HEK293 (cell line): ENCODE data around the gene EPN1.

ENCODE experiments used
- CTCF ChIA-PET: fragments of 350-600 bp; formaldehyde crosslinking; extraction: SDS; loops from one replicate; lab custom pipeline; 2021; ENCODE audit warnings: antibody characterized with exemption; lab: Yijun Ruan, JAX
- POLR2A ChIA-PET: fragments of 300-600 bp; formaldehyde crosslinking; extraction: SDS; loops from one replicate; lab custom pipeline; 2020; ENCODE audit warnings: antibody characterized with exemption, inconsistent platforms; lab: Yijun Ruan, JAX
- H3K27ac ChIP-seq: fragments of 200-500 bp; sonication (Bioruptor generic); 2 replicates; pipeline ENCODE4 v1.5.1; 2014; ENCODE audit warnings: low read depth, low read length, control low read depth, inconsistent platforms; ENCODE audit errors: extremely low read depth
- H3K36me3 ChIP-seq, 2 experiments: fragments of 200-500 bp in 1 of 2; sonication (Bioruptor generic) in 1 of 2; 1 replicate in 1 of 2; 2 replicates in 1 of 2; pipeline ENCODE4 v1.5.1; 2014 to 2017; ENCODE audit warnings: inconsistent platforms in 2 of 2, low read length in 2 of 2; ENCODE audit not compliant: control insufficient read depth in 2 of 2, insufficient read depth in 1 of 2
- H3K4me1 ChIP-seq: fragments of 200-500 bp; sonication (Bioruptor generic); 2 replicates; pipeline ENCODE4 v1.5.1; 2014; ENCODE audit warnings: mild to moderate bottlenecking, low read length, inconsistent platforms; ENCODE audit not compliant: control insufficient read depth, insufficient read depth
- H3K4me3 ChIP-seq: 2 replicates; pipeline ENCODE4 v1.5.1; 2011; ENCODE audit warnings: low read depth, mild to moderate bottlenecking, control low read depth, low read length, moderate library complexity
- H3K9me3 ChIP-seq: fragments of 200-500 bp; sonication (Bioruptor generic); 2 replicates; pipeline ENCODE4 v1.5.1; 2014; ENCODE audit warnings: low read depth, low read length, inconsistent platforms; ENCODE audit not compliant: control insufficient read depth, insufficient read depth
- KLF1 ChIP-seq: fragments of 450-650 bp; formaldehyde crosslinking; IDR thresholded peaks from 2 replicates; pipeline ENCODE4 v1.5.1; 2016; ENCODE audit warnings: missing biosample characterization, missing genetic modification characterization
- ZEB2 ChIP-seq: fragments of 450-650 bp; formaldehyde crosslinking; IDR thresholded peaks from 2 replicates; pipeline ENCODE4 v1.5.1; 2016; ENCODE audit warnings: missing biosample characterization, missing genetic modification characterization
- ZNF211 ChIP-seq: fragments of 450-650 bp; formaldehyde crosslinking; IDR thresholded peaks from 2 replicates; pipeline ENCODE4 v1.5.1; 2016; ENCODE audit warnings: low read depth, missing biosample characterization, missing genetic modification characterization
- ZNF324 ChIP-seq: fragments of 450-650 bp; formaldehyde crosslinking; IDR thresholded peaks from 2 replicates; pipeline ENCODE4 v1.5.1; 2016; ENCODE audit warnings: missing biosample characterization, missing genetic modification characterization
- ZNF544 ChIP-seq: fragments of 450-650 bp; formaldehyde crosslinking; IDR thresholded peaks from 2 replicates; pipeline ENCODE4 v1.5.0; 2017; ENCODE audit warnings: missing biosample characterization, missing genetic modification characterization
- ZNF548 ChIP-seq: fragments of 450-650 bp; formaldehyde crosslinking; IDR thresholded peaks from 2 replicates; pipeline ENCODE4 v1.5.1; 2016; ENCODE audit warnings: missing biosample characterization, missing genetic modification characterization
- ZNF624 ChIP-seq: fragments of 450-650 bp; formaldehyde crosslinking; IDR thresholded peaks from 2 replicates; pipeline ENCODE4 v1.5.1; 2017; ENCODE audit warnings: missing biosample characterization, missing genetic modification characterization
- ZNF791 ChIP-seq: fragments of 450-650 bp; formaldehyde crosslinking; IDR thresholded peaks from 2 replicates; pipeline ENCODE4 v1.5.1; 2016; ENCODE audit warnings: missing biosample characterization, missing genetic modification characterization
- ZXDB ChIP-seq: fragments of 450-650 bp; formaldehyde crosslinking; IDR thresholded peaks from 2 replicates; pipeline ENCODE4 v1.5.1; 2016; ENCODE audit warnings: missing biosample characterization, missing genetic modification characterization
- TF ChIP-seq, protein P1 (sequence below): fragments of 450-650 bp; formaldehyde crosslinking; IDR thresholded peaks from 2 replicates; pipeline ENCODE4 v1.5.1; 2016; ENCODE audit warnings: missing biosample characterization, missing genetic modification characterization
- TF ChIP-seq, protein P2 (sequence below): IDR thresholded peaks from 2 replicates; pipeline ENCODE4 v1.6.1; 2011; ENCODE audit warnings: mild to moderate bottlenecking, low read depth, low read length, borderline replicate concordance
- TF ChIP-seq, protein P3 (sequence below): fragments of 450-650 bp; formaldehyde crosslinking; IDR thresholded peaks from 2 replicates; pipeline ENCODE4 v1.5.1; 2016; ENCODE audit warnings: missing biosample characterization, missing genetic modification characterization

Gene EPN1

DNA sequence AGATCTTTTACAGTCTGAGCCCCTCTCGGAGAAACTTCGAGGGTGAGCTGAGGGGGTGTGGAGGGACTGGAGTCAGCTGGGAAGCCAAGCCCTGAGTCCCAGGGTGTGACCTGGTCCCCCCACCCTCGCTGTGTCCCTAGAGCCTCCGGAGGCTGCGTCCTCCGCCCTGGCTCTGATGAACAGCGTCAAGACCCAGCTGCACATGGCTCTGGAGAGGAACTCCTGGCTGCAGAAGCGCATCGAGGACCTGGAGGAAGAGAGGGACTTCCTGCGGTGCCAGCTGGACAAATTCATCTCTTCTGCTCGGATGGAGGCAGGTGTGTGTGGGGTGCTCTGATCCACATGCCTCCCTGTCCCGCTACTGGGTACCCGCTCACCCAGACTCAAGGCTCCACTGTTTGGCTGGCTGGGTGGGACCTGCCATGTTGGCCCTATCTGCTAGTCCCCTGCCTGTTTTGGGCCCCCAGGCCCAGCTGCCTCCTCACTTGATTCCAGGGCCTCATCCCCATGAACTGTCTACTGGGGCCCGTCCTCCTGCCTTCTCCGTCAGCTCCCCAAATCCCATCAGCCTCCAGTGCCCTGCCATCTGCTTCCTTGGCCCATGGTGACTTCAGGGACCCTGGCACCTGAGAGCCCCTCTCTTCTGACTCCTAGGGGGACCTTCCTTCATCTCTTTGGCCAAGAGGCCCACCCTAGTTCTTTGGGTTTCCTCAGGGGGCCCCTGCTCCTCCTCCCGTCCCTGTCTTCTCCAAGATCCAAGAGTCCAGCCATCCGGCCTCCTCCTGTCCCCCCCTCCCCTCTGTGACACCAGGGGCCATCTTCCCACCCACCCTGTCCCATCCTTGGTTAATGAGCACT is 25.5 kb upstream of the EPN1 start:
- Histone ChIP-seq H3K9me3 (no peaks in the 10 kb centered on the region), H3K4me1 (peaks cover 9% of the 10 kb centered on the region), H3K4me3 (no peak overlapping the region; the same call in 1 of the 2 replicates), H3K36me3 (peaks cover 10 to 44% of the 10 kb centered on the region in 2 experiments; a peak in 2 of 3 replicates), H3K27ac (peak overlapping the region; percentile 93)
- POLR2A ChIA-PET, result interaction anchor here (1.5 kb wide), 1 partner anchor 22 kb away, joined by 3 read pairs; no protein-coding TSS in a partner anchor
- CTCF ChIA-PET, result interaction anchor here (0.6 to 1.7 kb wide), 7 partner anchors 13 to 506 kb away, joined by 3 to 7 read pairs (median 3); partner anchors contain the start of gene ZNF784
- TF ChIP-seq KLF1 (peak; percentile 60; the same call in 1 of the 2 replicates), ZNF324 (tag by site-specific recombination) (no peak)
- TF ChIP-seq, protein P1, sequence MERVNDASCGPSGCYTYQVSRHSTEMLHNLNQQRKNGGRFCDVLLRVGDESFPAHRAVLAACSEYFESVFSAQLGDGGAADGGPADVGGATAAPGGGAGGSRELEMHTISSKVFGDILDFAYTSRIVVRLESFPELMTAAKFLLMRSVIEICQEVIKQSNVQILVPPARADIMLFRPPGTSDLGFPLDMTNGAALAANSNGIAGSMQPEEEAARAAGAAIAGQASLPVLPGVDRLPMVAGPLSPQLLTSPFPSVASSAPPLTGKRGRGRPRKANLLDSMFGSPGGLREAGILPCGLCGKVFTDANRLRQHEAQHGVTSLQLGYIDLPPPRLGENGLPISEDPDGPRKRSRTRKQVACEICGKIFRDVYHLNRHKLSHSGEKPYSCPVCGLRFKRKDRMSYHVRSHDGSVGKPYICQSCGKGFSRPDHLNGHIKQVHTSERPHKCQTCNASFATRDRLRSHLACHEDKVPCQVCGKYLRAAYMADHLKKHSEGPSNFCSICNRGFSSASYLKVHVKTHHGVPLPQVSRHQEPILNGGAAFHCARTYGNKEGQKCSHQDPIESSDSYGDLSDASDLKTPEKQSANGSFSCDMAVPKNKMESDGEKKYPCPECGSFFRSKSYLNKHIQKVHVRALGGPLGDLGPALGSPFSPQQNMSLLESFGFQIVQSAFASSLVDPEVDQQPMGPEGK (tag by site-specific recombination), result peak; percentile 14; the same call in 1 of the 2 replicates

DNA sequence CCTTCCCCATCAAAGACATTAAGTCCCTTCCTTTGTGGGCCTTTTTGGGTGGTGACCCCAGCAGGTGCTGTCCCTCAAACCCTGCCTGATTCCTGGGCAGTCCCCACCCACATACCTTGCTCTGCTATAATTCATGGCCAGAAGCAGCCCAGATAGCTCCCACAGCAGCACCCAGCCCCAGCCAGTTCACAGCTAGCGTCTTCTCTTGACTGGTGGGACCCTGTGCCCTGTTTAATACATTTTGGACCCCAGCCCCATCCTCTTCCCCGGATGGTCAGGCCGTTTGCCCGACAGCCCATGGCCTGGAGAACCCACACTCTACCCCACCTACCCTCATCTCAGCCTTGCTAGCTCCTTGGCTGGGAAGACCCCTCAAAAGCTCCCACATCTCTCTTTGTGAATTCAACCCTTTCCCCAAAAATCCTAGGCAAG is 24.9 kb upstream of the EPN1 start:
- Histone ChIP-seq H3K4me1 (peaks cover 8% of the 10 kb centered on the region; the same call in 1 of the 2 replicates), H3K4me3 (no peak overlapping the region), H3K27ac (no peak overlapping the region), H3K9me3 (no peaks in the 10 kb centered on the region), H3K36me3 (peaks cover 9 to 37% of the 10 kb centered on the region in 2 experiments; a peak in 2 of 3 replicates)
- ChIA-PET CTCF (interaction anchor here (1.7 kb wide), 1 partner anchor 21 kb away, joined by 7 read pairs; no protein-coding TSS in a partner anchor), POLR2A (no interaction called here)
- TF ChIP-seq ZNF624 (tag by site-specific recombination), result no peak
- TF ChIP-seq ZXDB (tag by site-specific recombination), result no peak
- TF ChIP-seq ZNF544 (tag by site-specific recombination), result no peak
- TF ChIP-seq KLF1, result no peak
- TF ChIP-seq, protein P2, sequence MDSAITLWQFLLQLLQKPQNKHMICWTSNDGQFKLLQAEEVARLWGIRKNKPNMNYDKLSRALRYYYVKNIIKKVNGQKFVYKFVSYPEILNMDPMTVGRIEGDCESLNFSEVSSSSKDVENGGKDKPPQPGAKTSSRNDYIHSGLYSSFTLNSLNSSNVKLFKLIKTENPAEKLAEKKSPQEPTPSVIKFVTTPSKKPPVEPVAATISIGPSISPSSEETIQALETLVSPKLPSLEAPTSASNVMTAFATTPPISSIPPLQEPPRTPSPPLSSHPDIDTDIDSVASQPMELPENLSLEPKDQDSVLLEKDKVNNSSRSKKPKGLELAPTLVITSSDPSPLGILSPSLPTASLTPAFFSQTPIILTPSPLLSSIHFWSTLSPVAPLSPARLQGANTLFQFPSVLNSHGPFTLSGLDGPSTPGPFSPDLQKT, result no peak
- TF ChIP-seq ZNF791, result no peak
- no peak for TF ChIP-seq ZNF211
- TF ChIP-seq ZNF548 (tag by site-specific recombination), result no peak

DNA sequence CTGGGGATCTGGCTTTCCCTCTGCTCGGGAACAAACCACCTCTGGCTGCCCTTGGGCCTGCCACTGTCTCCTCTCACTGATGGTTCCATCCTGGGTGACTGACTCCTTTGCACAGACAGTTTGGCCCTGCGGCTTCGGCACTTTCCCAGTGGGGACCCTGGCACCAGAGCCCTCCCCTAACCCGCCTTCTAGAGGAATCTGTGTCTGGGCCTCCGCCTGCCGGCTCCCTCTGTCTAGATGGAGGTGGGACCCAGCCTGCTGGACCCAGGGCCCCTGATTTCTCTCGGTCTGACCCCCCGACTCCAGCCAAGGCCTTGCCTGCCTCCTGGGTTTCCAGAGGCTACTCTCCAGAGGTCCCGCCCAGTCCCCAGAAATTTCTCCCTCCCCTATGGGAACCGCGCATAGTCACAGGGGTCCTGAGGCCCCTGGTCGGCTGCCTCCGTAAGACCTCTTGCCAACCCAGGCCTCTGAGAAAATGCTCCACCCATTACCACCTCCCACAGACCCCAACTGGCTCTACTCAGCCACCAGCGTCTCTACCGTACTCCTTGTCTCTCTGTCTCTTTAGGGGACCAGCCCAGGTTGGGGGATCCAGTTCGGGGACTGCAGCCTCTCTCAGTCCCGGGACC is 24.3 kb upstream of the EPN1 start:
- Histone ChIP-seq H3K9me3 (no peaks in the 10 kb centered on the region), H3K4me1 (peaks cover 8% of the 10 kb centered on the region; the same call in 1 of the 2 replicates), H3K4me3 (no peak overlapping the region), H3K36me3 (peaks cover 3 to 34% of the 10 kb centered on the region in 2 experiments; a peak in 2 of 3 replicates), H3K27ac (no peak overlapping the region)
- TF ChIP-seq, protein P3, sequence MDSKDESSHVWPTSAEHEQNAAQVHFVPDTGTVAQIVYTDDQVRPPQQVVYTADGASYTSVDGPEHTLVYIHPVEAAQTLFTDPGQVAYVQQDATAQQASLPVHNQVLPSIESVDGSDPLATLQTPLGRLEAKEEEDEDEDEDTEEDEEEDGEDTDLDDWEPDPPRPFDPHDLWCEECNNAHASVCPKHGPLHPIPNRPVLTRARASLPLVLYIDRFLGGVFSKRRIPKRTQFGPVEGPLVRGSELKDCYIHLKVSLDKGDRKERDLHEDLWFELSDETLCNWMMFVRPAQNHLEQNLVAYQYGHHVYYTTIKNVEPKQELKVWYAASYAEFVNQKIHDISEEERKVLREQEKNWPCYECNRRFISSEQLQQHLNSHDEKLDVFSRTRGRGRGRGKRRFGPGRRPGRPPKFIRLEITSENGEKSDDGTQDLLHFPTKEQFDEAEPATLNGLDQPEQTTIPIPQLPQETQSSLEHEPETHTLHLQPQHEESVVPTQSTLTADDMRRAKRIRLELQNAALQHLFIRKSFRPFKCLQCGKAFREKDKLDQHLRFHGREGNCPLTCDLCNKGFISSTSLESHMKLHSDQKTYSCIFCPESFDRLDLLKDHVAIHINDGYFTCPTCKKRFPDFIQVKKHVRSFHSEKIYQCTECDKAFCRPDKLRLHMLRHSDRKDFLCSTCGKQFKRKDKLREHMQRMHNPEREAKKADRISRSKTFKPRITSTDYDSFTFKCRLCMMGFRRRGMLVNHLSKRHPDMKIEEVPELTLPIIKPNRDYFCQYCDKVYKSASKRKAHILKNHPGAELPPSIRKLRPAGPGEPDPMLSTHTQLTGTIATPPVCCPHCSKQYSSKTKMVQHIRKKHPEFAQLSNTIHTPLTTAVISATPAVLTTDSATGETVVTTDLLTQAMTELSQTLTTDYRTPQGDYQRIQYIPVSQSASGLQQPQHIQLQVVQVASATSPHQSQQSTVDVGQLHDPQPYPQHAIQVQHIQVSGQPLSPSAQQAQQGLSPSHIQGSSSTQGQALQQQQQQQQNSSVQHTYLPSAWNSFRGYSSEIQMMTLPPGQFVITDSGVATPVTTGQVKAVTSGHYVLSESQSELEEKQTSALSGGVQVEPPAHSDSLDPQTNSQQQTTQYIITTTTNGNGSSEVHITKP (tag by site-specific recombination), result peak; percentile 45; the same call in 1 of the 2 replicates
- TF ChIP-seq ZEB2, result no peak
- ChIA-PET POLR2A (no interaction called here), CTCF (no interaction called here)
